Fibroblast of mammary gland (primary cell): ENCODE measurements around the gene TRPC4.

Source experiments
- DNase-seq: peaks from one replicate; pipeline ENCODE4 v3.0.0-alpha.2; 2010; ENCODE audit warnings: low read depth
- H3K4me3 ChIP-seq: 2 replicates; pipeline ENCODE4 v1.5.1; 2011; ENCODE audit warnings: low read depth, mild to moderate bottlenecking, low read length, moderate library complexity; ENCODE audit not compliant: control insufficient read depth
- CTCF ChIP-seq: conservative IDR thresholded peaks from 2 replicates; pipeline ENCODE4 v1.5.1; 2011; ENCODE audit warnings: low read depth, low read length, inconsistent platforms; ENCODE audit not compliant: control insufficient read depth, insufficient read depth

TRPC4 gene

DNA sequence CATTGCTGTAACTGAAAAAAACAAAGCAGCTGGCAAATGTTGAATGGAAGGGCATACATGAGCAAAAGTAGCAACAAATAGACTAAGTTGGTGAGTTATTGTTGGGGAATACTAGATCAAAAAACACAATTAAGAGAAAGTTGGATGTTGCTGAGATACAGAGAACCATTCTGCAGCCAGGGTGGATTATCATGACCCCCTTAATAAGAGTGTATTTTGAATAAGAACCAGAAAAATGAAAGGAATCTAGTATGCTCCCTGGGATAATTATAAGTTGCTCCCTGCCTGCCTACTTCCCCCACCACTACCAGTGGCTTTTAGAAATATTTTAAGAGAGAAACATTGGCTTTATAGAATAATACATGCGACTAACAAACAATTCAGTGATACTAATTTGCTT, 14.5 kb upstream of the TRPC4 start:
- no peak for DNase-seq
- TF ChIP-seq CTCF, result no peak
- no peak overlapping the region for H3K4me3 ChIP-seq

GRCh38 chr13:37878921-37879320, 9.3 kb upstream of the TRPC4 start:
- DNase-seq, result no peak
- TF ChIP-seq CTCF, result no peak

DNA sequence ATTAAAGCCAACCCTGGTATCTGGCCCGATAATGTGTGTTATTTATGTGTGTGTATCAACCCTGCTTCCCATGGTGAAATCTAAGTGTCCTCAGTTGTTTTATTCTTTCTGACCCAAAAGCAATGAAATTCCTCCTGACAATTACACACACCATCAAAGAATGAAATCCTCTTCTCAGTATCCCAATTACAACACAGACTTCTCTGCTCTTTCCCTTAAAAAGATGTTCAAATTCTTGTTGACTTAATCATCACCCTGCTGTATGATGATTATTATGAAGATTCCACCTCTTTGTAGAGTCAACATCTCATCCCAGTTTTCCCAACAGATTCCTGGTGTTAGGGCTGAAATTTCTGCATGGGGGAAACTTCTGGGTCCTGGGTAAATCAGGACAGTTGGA, 8.9 kb upstream of the TRPC4 start:
- no peak for TF ChIP-seq CTCF
- no peak overlapping the region for H3K4me3 ChIP-seq
- peak; percentile 35 for DNase-seq

More at GRCh38 chr13:37878921-37879320, 9.3 kb upstream of the TRPC4 start:
- H3K4me3 ChIP-seq, result no peak overlapping the region

DNA sequence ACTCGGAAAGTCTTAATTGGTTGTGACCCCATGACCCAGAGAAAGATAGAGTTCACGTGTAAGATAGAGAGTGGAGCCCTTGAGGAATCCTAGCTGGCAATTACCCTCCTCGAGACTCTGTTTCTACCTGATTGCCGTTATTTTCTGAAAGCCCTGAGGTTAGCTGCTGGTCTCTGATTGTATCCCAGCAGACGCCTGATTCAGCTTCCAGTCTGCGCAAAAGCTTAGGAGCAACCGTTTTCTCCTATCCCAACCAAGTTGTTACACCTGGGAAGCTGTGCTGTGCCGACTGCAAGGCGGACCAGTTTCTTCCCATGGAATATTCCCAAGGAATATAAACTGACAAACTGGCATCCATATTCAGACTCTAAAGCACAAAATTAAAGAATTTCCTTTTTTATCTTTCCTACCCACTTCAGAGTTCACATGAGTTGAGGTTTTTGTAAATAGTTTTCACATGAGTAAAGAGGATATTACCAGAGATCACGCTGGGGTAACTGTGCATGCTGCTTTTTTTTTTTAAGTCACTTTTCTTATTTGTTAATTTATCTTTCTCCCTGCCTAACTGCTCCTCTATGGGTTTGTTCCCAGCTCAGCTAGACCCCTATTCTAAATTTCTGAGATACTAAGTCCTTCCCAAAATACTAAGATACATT, 1.5 kb upstream of the TRPC4 start:
- no peak for TF ChIP-seq CTCF
- DNase-seq, result peak; percentile 77
- H3K4me3 ChIP-seq, result no peak overlapping the region

GRCh38 chr13:37870489-37870845, 895 bp upstream of the TRPC4 start:
- TF ChIP-seq CTCF, result no peak
- DNase-seq, result no peak
- peak overlapping the region; percentile 52 for H3K4me3 ChIP-seq

GRCh38 chr13:37869506-37869755, 141 bp downstream of the TRPC4 start:
- TF ChIP-seq CTCF, result no peak
- DNase-seq, result peak; percentile 14
- H3K4me3 ChIP-seq, result peak overlapping the region; percentile 52
